Retina (tissue), 1 donor: Measurements from ENCODE around the gene FSIP1.

ENCODE experiments used
- DNase-seq: peaks from one replicate; pipeline ENCODE4 v3.0.0-alpha.2; 2016

FSIP1 gene

DNA sequence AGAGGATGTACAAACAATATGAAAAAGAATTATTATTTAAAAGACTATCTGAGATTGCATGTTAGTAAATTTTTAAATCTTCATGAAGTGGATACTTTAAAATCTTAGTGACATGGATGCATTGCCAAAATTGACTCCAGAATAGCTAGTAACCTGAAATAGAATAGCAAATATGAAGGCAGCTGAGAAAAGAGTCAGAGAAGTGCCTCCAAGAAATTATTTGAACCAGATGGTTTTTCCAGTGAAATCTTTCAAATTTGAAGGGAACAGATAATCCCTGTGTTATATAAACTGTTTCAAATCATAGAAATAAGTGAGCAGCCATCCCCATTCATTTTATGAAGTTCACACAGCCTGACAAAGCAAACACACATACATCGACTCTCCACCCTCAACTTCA, 29.6 kb downstream of the FSIP1 start:
- DNase-seq: no peak

DNA sequence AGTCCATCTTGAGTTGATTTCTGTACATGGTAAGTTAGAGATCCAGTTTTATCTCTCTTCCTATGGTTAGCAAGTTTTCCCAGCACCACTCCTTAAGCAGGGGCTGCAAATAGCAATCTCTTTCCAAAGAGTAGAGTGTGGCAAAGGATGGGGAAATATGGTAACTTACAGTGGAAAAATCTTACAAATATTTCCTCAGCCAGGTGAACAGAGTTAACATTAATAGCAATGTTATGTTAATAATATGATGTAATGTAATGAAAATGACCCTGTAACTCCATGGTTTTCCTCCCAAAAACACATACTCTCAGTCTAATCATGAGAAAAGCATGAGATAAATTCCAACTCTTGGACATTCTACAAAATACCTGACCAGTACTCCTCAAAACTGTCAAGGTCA, 30.4 kb downstream of the FSIP1 start:
- DNase-seq: no peak

DNA sequence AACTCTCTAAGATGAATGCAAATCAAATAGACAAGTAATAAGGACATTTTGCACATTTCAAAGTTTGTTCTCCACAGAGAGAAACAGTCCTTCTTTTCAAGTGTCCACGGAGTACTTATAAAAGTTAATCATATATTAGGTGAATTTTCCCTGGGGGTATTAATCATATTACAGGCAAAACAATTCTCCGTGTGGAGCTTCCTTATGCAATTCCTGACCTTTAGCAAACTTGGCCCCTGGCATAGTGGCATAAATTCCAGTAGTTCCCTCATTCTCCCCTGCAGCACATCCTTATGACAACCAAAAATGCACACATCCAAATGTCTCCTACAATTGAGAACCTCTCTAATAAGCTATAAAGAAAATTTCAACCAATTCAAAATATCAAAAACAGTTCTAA, 34.4 kb downstream of the FSIP1 start:
- no peak for DNase-seq

DNA sequence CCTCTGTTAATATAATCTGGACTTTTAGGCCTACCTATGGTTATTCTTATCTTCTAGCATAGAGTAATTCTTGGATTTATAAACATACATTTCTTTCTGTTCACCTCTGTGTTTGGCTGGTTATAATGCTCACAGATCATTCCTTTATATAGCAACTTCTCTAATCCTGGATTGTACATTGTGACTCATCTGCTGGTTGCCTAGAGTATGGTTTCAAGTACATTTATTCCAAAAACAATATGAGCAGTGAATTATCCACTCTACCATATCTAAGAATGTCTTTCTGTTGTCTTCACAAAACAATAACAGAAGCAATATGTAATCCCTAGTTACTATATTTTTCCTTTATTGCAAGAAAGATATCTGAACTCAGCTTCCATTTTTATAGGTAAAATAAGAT, 35.3 kb downstream of the FSIP1 start:
- no peak for DNase-seq

DNA sequence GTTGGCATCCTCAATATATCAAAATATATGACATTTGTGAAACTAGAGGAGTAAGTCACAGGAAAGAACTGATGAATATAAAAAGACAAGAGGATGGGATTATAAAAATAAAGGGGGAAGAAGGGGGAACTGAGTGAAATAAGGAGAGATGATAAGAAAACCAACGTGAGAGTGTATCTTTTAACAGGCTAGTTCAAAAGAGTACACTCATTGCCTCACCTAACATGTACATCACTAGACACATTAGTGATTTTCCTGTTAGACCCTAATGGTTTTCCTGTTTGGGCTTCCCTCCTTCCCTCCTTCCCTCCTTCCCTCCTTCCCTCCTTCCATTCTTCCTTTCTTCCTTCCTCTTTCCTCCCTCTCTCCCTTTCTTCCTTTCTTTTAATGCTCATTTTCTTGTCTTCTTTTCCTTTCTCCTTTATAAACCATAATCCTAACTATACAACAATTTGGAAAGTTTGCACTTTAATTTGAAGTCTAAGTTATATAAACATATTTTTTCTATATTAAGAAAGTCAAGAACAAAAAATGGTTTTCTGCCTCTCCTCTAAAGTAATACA, 35.8 kb downstream of the FSIP1 start:
- DNase-seq: no peak

DNA sequence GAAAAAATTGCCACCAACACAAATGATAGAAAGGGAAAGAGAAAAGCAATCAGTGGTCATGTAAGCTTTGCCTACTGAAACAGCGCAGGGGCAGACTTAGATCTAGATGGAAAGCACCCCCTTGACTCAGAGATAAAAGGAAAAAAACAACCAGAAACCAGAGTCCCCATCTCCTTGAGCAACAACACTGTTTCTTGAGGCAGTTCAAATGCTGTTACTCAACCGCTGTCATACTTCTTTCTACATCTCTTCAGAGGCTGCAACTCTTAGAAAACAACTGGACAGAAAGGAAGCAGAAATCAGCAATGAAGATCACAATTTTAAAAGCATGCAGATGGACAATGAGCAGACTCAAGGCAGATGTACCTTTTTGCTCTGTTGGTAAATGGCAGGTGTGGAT, 36.5 kb downstream of the FSIP1 start:
- no peak for DNase-seq

DNA sequence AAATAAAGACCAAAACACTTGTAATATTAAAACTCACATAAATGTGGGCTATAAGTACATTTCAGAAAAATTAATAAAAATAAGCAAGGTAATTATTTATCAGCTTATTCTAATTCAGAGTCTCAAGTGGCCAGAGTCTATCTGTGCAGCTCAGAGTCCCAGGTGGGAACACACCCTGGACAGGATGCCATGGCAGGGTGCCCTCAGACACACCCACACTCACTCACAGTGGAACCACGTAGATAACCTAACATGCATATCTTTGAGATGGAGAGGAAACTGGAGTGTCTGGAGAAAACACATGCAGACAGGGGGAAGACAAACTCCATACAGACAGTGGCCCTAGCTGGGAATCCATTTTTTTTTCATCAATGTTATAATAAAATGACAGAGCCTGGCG, 37.2 kb downstream of the FSIP1 start:
- DNase-seq: no peak

DNA sequence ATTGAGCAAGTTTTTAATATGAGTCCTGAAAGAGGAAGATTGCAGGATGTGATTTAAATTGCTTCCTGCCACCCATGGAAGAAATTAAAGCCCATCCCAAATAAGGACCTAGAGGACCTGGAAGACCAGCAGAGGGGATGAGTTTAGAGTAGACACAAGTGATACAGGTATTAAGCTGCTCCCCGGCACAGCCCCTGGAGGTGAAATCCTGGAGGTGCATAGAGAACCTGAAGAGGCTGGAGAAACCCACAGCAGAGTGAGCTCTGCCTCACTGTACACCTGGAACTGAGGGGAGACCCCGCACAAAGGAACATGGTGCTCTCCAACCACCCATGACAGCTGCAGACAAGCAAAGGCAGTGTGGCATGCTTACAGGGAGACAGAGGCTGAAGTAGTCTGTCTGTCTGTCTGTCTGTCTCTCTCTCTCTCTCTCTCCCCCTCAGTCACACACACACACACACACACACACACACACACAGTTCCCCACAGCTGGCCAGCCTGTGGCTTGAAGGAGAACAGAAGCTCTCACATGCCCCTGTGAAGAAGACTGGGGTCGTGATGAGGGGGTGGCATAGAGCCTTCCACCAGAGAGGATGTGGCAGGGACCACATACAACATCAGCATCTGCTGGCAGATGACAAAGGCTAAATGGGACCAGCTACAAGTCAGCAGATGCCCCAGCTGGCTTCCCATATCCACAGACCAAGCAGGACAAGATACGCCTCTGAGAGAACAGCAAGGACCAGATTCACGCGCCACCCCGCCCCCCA, 38.1 kb downstream of the FSIP1 start:
- no peak for DNase-seq

DNA sequence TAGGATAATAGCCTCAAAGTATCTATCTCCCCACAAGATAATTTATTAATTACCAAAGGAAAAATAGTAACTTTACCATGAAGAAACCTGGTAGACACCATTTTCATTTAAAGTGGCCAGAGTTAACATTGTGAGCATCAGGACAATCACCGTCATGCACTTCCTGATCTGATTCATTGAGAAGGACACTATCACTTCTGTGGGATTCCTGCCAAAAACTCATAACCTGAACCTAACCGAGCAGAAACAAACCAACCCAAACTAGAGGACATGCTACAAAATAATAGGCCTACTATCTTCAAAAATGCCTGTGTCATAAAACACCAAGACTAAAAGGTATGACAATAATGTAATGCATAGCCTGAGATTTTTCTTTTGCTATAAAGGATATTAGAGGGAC, 39.0 kb downstream of the FSIP1 start:
- no peak for DNase-seq

DNA sequence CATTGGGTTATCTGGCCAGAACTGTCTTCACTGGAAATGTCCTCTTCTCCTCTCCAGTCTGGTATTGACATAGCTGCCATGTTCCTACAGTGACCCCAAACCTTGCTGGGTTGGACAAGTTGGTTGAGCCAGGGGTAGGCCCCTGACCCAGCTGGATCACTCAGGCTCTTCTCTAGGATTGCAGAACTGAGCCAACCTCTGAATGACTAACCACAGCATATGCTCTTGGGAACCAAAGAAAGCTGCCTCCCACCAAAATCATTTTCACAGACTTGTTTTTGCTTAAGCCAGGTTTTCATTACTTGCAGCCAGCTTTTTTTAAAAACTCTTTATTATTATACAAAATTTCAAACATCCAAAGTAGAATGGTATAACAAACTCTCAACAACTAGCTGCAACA, 41.4 kb downstream of the FSIP1 start:
- no peak for DNase-seq

DNA sequence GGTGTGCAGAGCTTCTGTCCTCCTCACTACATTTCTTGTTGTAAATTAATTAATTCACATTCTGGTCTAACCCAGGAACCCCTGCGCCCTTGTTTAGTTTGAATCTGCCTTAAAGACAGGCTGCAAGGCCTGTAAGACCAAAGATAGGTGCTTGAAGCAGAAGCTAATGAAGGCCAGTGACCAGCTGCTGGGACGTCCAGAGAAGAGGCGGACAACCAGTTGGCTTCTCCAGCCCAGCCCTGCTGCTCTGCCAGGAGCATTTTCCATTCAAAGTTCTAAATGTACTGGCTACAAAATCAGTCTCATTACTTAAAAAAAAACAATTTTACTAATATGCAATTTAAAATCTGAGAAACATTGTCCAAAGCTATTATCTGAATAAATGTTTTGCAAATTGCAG, 43.6 kb downstream of the FSIP1 start:
- no peak for DNase-seq

DNA sequence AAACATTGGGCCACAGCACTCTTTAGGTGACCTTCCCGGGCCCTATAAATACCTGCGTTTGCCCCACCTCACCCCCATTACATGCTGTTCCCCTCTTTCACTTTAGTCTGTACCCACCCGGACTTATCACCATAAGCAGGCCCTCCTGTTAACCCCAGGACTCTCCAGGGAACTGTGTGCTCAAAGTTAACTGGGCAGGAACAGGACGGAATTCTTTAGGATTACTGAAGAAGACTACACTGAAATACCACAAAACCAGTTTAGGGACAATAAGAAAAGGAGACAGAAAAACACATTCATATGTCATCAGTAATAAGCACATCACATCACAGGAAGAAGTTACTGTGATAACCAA, 45.5 kb downstream of the FSIP1 start:
- DNase-seq: no peak

DNA sequence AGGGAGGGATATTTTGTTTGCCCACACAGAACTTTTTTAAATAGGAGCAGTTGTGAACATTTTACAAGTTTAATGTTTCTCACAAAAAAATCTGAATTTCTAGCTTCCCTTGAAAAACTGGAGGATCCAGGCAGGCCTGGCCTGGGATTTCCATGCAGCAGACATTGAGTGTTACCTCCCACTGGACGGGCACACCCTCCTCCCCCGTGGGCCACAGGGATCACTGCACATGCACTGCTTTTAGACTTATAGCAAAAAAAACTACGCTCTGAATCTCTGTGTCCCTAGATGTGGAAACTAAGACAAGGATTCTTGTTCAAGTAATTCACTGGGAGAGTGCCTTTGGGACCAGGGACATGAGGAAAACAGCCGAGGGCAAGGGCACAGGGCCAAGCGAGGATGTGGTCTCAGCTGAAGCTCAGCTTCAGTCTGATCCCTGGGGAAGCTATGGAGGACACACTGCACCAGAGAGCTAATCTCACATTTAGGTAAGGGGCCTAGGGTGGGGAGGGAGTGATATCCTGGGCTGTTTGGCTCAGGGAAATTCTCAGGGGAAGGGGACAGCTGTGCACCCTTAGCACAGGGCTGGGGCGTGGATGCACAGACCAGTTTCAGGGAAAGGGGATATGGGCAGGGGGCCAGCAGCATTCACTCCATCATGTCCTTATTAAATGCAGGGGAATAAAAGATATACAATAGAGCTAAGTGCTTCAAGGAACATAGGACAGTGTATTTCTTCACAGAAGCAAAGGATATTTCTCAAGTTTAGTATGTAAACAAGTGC, 46.0 kb downstream of the FSIP1 start:
- DNase-seq: no peak

DNA sequence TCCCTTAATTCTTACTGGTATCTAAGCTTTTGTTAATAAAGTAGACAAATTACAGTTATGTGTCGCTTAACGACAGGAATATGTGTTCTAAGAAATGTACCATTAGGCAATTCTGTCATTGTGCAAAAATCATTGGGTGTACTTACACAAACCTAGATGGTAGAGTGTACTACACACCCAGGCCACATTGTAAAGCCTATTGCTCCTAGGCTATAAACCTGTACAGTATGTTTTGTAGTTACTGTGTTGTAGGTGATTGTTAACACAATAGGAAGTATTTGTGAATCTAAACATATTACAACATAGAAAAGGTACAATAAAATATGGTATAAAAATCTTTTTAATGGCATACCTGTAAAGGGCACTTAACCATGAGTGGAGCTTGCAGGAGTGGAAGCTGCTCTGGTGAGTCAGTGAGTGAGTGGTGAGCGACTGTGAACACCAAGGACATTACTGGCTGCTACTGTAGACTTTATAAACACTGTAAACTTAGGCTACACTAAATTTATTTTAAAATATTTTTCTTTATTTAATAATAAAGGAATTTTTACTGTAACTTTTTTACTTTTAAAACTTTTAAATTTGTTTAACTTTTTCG, 47.4 kb downstream of the FSIP1 start:
- DNase-seq: no peak

DNA sequence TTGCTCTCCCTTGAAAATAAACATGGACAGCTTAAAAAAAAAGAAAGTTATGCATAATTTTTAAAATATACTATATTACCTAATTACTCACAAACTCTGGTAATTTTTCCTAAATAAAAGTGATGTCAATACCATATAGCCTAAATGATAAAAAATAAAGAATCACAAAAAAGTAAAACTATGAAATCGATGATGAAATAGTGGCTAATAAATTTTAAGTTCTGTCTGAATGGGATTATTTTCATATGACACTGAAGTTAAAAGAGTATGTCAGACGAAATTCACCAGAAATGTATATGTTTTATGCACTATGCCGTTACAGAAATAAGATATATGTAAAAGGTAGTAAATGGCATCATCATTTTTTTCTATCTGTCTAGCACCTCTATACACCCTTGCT, 51.4 kb downstream of the FSIP1 start:
- DNase-seq: no peak

DNA sequence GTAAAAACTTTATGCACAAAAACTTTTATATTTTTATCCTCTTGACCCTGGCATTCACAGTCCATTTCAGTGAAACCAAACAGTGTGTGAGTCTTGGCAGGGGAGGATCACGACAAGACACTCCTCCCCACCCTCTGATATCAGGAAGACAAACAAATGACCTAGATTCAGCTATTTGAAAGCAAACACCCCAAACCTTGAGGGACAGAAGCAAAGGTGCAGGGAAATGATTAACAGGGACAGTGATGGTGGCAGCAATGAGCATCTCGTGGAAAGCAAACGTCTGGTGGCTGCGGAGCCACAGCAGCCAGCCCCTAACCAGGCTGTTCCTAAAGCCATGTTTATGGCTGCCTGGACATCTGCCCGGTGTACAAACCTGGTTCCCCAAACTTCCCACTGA, 52.1 kb downstream of the FSIP1 start:
- DNase-seq: no peak

DNA sequence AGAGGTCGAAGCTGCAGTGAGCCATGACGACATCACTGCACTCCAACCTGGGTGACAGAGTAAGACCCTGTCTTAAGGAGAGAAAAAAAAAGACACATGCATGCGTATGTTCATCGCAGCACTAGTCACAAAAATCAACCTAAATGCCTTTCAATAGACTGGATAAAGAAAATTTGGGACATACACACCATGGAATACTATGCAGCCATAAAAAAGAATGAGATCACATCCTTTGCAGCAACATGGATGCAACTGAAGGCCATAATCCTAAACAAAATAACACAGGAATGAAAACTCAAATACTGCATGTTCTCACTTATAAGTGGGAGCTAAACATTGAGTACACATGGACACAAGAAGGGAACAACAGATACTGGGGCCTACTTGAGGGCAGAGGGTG, 53.1 kb downstream of the FSIP1 start:
- DNase-seq: no peak

DNA sequence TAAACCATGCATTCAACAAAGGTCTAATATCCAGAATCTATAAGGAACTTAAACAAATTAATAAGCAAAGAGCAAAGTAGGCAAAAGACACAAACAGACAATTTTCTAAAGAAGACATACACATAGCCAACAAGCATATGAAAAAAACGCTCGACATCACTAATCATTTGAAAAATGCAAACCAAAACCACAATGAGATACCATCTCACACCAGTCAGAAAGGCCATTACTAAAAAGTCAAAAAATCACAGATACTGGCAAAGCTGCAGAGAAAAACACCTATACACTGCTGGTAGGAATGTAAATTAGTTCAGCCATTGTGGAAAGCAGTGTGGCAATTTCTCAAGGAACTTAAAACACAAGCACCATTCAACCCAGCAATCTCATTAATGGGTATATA, 53.8 kb downstream of the FSIP1 start:
- no peak for DNase-seq

DNA sequence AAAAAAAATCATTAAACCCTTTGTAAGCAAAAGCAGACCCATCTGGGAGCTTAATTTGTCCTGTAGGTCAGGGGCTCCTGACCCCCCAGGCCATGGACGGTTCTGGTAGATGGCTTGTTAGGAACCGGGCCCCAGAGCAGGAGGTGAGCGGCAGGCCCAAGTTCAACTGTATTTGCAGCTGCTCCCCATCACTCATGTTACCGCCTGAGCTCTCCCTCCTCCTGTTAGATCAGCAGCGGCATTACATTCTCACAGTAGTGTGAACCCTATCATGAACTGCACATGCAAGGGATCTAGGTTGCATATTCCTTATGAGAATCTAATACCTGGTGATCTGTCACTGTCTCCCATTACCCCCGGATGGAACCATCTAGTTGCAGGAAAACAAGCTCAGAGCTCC, 60.7 kb downstream of the FSIP1 start:
- DNase-seq: no peak

DNA sequence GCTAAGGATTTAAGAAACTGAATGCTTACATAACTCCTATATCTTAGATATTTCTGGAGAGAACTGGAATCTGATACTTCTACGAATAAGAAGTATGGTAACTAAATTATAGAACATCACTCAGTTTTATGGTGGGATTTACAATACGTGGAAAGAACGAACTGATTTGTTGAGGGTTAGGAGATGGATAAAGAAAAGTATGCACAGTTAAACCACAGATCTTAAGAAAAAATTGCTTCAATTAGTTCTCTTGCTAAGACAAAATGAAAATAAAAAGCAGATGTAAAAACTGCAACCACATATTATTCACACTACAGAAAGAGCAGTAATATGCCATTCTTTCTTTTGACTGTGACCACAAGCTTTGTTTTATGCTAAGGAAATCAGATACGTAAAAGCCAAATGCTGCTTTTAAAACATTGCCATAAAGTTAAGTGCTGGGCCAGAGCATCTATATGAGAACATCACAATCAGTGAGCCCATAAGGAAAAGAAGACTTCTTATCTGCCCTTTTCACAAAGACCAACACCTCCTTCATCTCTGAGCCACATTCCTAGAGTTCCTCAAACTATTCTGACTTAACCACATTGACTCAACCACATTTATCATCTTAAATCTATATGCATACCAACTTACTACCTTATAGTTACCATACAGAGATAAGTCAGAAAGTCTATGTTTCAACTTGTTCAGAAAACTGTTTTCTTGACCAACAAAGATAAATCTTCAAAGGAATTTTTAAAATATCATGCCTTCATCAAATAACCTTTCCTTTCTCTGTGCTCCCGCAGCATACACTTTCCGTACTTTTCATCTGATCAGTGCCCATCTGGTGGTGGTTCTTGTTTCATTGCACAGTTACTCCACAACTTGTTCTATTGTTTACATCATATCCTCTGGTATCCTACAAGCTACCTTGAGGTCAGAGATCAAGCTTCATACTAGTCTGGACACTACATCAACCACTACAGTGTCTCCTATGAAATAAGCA, 61.7 kb downstream of the FSIP1 start:
- DNase-seq: no peak

DNA sequence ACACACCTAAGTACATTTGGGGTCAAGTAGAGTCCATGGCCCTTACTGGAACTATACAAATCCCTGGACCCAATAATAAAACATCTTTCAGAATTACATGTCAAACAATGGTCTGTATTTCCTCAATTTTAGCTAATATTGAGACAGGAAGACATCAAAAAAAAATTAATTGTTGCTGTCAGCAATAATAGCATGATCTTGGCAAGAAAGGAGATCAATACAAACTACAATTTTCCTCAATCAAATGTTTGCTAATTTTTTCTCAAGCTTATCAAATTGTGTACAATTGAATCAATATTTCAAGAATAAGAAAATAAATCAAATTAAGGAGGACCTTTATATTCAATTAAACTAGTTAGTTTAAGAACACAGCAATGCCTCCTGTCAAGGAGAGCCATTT, 62.6 kb downstream of the FSIP1 start:
- no peak for DNase-seq

DNA sequence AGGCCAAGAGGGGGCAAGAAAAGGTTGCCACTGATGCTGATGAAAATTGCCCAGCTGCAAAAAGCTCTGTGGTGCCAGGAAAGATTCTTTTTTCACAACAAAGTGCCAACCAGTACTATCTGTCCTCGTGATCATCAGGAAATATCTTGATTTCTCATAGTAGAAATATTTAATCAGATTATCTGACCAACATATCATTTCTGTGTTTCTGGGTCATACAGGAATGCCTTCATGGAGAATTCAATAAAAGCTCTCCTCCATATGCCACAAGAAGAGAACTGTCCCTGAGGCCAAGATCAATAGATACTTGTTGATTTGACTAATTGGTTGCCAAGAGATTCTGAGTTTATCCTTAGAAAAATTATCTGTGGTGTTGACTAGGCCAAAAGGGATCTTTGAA, 63.5 kb downstream of the FSIP1 start:
- peak; percentile 6 for DNase-seq

DNA sequence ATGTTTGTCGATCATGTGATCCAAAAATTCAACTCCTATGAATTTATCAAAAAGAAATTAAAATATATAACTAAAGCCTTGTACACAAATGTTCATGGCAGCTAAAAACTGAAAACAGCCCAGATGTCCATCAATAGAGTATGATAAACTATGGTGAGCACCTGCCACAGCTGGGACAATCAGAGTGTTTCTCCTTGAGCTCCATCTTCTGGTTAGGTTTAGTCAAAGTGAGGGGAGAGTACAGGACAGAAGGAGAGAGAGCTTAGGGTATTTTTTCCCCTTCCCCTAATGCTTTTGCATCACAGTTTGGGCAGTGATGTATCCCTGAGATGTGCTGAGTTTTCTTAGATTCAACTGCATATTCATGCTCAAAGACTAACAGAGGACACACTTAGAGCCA, 65.5 kb downstream of the FSIP1 start:
- DNase-seq: no peak
